Mesenchymal stem cell (in vitro differentiated cells and primary cell): Measurements from ENCODE around the gene C5orf52.

Experiments
- DNase-seq: peaks from one replicate; pipeline ENCODE4 v3.0.0-alpha.2; 2013
- H2AFZ ChIP-seq: one replicate; pipeline ENCODE4 v1.6.1; 2013; ENCODE audit warnings: low read depth, mild to moderate bottlenecking, control low read depth, inconsistent platforms, low read length, moderate library complexity
- H2AK5ac ChIP-seq: 2 replicates; pipeline ENCODE4 v1.6.1; 2013; ENCODE audit warnings: low read length, moderate library complexity, mild to moderate bottlenecking, inconsistent platforms; ENCODE audit not compliant: severe bottlenecking
- H2BK120ac ChIP-seq: one replicate; pipeline ENCODE4 v1.6.1; 2013; ENCODE audit warnings: low read depth, mild to moderate bottlenecking, inconsistent platforms, low read length, moderate library complexity
- H2BK12ac ChIP-seq, 2 experiments: one replicate each; pipeline ENCODE4 v1.6.1; 2013; ENCODE audit warnings: inconsistent platforms in 2 of 2, low read length in 2 of 2, mild to moderate bottlenecking in 2 of 2, moderate library complexity in 2 of 2, control low read depth in 1 of 2
- H2BK15ac ChIP-seq: one replicate; pipeline ENCODE4 v1.6.1; 2013; ENCODE audit warnings: mild to moderate bottlenecking, low read depth, inconsistent platforms; ENCODE audit not compliant: poor library complexity, severe bottlenecking
- H2BK5ac ChIP-seq: 2 replicates; pipeline ENCODE4 v1.6.1; 2013; ENCODE audit warnings: low read depth, mild to moderate bottlenecking, low read length, control low read depth, inconsistent platforms; ENCODE audit not compliant: poor library complexity, severe bottlenecking
- H3K14ac ChIP-seq, 2 experiments: one replicate each; pipeline ENCODE4 v1.6.1; 2013; ENCODE audit warnings: inconsistent platforms in 2 of 2, low read length in 2 of 2, control low read depth in 1 of 2, mild to moderate bottlenecking in 1 of 2, moderate library complexity in 1 of 2
- H3K18ac ChIP-seq, 2 experiments: one replicate each; pipeline ENCODE4 v1.6.1; 2013; ENCODE audit warnings: inconsistent platforms in 2 of 2, low read length in 2 of 2, control low read depth in 1 of 2, low read depth in 1 of 2, mild to moderate bottlenecking in 1 of 2
- H3K23ac ChIP-seq, 2 experiments: one replicate each; pipeline ENCODE4 v1.6.1; 2013; ENCODE audit warnings: inconsistent platforms in 2 of 2, low read length in 2 of 2, mild to moderate bottlenecking in 2 of 2, moderate library complexity in 2 of 2, control low read depth in 1 of 2
- H3K27ac ChIP-seq: 2 replicates; pipeline ENCODE4 v1.5.1; 2013; ENCODE audit warnings: mild to moderate bottlenecking, moderate library complexity, low read length, control low read depth, inconsistent platforms; ENCODE audit not compliant: poor library complexity, severe bottlenecking
- H3K27me3 ChIP-seq, 2 experiments: 2 replicates each; pipeline versions ENCODE4 v1.6.1 to v1.7.0; 2013; ENCODE audit warnings: low read length in 2 of 2, mild to moderate bottlenecking in 2 of 2, moderate library complexity in 2 of 2, control low read depth in 1 of 2, inconsistent platforms in 1 of 2; ENCODE audit not compliant: control insufficient read depth in 1 of 2, insufficient read depth in 1 of 2
- H3K36me3 ChIP-seq, 2 experiments: 2 replicates each; pipeline versions ENCODE4 v1.6.1 to v1.7.0; 2013; ENCODE audit warnings: low read length in 2 of 2, control low read depth in 1 of 2, inconsistent platforms in 1 of 2, low read depth in 1 of 2, mild to moderate bottlenecking in 1 of 2; ENCODE audit not compliant: insufficient read depth in 2 of 2, control insufficient read depth in 1 of 2
- H3K4ac ChIP-seq, 2 experiments: one replicate each; pipeline ENCODE4 v1.6.1; 2013; ENCODE audit warnings: inconsistent platforms in 2 of 2, low read length in 2 of 2, mild to moderate bottlenecking in 2 of 2, moderate library complexity in 2 of 2, control low read depth in 1 of 2, low read depth in 1 of 2
- H3K4me1 ChIP-seq: 2 replicates; pipeline ENCODE4 v1.6.1; 2013; ENCODE audit warnings: low read depth, low read length, control low read depth; ENCODE audit not compliant: control insufficient read depth, insufficient read depth
- H3K4me2 ChIP-seq: 2 replicates; pipeline ENCODE4 v1.6.1; 2013; ENCODE audit warnings: low read length, mild to moderate bottlenecking, inconsistent platforms; ENCODE audit not compliant: poor library complexity, severe bottlenecking
- H3K4me3 ChIP-seq, 2 experiments: 2 replicates each; pipeline versions ENCODE4 v1.5.1 to v1.7.0; 2013; ENCODE audit warnings: low read length in 2 of 2, mild to moderate bottlenecking in 2 of 2, control low read depth in 1 of 2, low read depth in 1 of 2; ENCODE audit not compliant: insufficient read depth in 1 of 2
- H3K79me1 ChIP-seq: replicated peaks from 2 replicates; pipeline ENCODE4 v1.6.1; 2013; ENCODE audit warnings: mild to moderate bottlenecking, control low read depth, low read length, inconsistent platforms; ENCODE audit not compliant: poor library complexity, severe bottlenecking
- H3K9ac ChIP-seq: 2 replicates; pipeline ENCODE4 v1.7.0; 2013; ENCODE audit warnings: mild to moderate bottlenecking, low read length, moderate library complexity
- H3K9me3 ChIP-seq: 2 replicates; pipeline ENCODE4 v1.7.0; 2013; ENCODE audit warnings: mild to moderate bottlenecking, low read length; ENCODE audit not compliant: control insufficient read depth
- H4K8ac ChIP-seq: one replicate; pipeline ENCODE4 v1.6.1; 2013; ENCODE audit warnings: inconsistent platforms, mild to moderate bottlenecking, low read length, moderate library complexity
- H4K91ac ChIP-seq: one replicate; pipeline ENCODE4 v1.6.1; 2013; ENCODE audit warnings: mild to moderate bottlenecking, low read length, inconsistent platforms
- WGBS: methylation state at CpG from one replicate; pipeline ENCODE4 v1.1.7; 2013; ENCODE audit warnings: mixed read lengths; 5-methylcytosine and 5-hydroxymethylcytosine counted together

C5orf52 gene

GRCh38 chr5:157640406-157641066, 30.8 kb upstream of the C5orf52 start:
- no peak overlapping the region for H2BK5ac ChIP-seq

DNA sequence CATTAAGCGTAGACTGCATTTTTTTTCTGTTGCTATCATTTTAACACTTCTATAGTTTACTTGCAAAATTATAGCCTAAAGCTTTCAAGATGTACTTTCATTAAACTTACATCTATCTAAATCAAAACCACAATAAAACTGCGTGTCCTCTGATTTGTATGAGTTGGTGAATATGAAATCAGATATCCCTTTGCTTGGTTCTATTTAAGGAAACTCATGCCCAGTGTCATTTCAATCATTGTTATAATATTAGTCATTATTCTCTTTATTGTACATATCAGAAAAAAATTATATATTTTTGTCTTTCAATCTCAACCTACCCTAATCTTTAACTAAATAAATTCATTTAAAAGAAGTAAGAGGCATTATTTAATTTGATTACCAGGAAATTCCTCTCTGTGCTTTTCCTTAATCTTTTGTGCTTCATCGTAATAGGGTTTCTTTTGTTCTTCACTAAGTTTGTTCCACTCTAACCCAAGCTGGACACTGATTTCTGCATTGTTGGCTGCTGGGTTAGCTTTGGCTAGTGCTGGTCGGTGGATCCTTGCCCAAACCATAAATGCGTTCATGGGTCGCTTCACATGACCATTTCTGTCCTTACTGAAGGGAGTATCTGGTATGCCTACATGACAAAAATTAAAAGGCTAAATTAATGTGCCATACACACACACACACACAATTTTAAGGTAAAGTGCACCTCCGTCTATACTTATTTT, 22.9 kb upstream of the C5orf52 start:
- Histone ChIP-seq H2BK15ac (no peak overlapping the region), H2BK120ac (no peak overlapping the region), H3K4me1 (peaks cover 8% of the 10 kb centered on the region), H3K79me1 (no peaks in the 10 kb centered on the region), H2AK5ac (no peak overlapping the region), H3K14ac (no peak overlapping the region), H2AFZ (no peak overlapping the region), H3K4me2 (no peak overlapping the region), H3K9ac (no peak overlapping the region), H3K36me3 (no peaks in the 10 kb centered on the region), H3K23ac (no peak overlapping the region), H4K8ac (no peak overlapping the region), H2BK5ac (no peak overlapping the region), H3K4ac (peak overlapping the region in 1 of 2 experiments; percentile 37), H4K91ac (no peak overlapping the region), H3K27ac (no peak overlapping the region), H3K18ac (no peak overlapping the region), H3K9me3 (peaks cover 9% of the 10 kb centered on the region), H3K27me3 (no peaks in the 10 kb centered on the region), H2BK12ac (no peak overlapping the region), H3K4me3 (no peak overlapping the region)
- no peak for DNase-seq
- 96% methylated on average over 5 of the region's 7 CpGs for WGBS

More at GRCh38 chr5:157640406-157641066, 30.8 kb upstream of the C5orf52 start:
- H2AFZ ChIP-seq = no peak overlapping the region
- no peak overlapping the region for H3K14ac ChIP-seq
- no peak overlapping the region for H2BK120ac ChIP-seq
- H3K4ac ChIP-seq = no peak overlapping the region
- H3K9ac ChIP-seq = no peak overlapping the region
- H3K79me1 ChIP-seq = no peaks in the 10 kb centered on the region
- H3K27ac ChIP-seq = no peak overlapping the region
- H3K4me2 ChIP-seq = no peak overlapping the region
- no peak overlapping the region for H2BK12ac ChIP-seq
- H3K4me3 ChIP-seq = no peak overlapping the region
- no peaks in the 10 kb centered on the region for H3K4me1 ChIP-seq
- no peak overlapping the region for H4K8ac ChIP-seq
- H3K18ac ChIP-seq = no peak overlapping the region
- no peaks in the 10 kb centered on the region for H3K27me3 ChIP-seq
- no peak for DNase-seq
- WGBS = 89% methylated on average over 9 of the region's 9 CpGs
- H3K23ac ChIP-seq = no peak overlapping the region
- no peak overlapping the region for H2AK5ac ChIP-seq
- H3K36me3 ChIP-seq = no peaks in the 10 kb centered on the region
- no peak overlapping the region for H4K91ac ChIP-seq
- H3K9me3 ChIP-seq = no peaks in the 10 kb centered on the region
- no peak overlapping the region for H2BK15ac ChIP-seq

DNA sequence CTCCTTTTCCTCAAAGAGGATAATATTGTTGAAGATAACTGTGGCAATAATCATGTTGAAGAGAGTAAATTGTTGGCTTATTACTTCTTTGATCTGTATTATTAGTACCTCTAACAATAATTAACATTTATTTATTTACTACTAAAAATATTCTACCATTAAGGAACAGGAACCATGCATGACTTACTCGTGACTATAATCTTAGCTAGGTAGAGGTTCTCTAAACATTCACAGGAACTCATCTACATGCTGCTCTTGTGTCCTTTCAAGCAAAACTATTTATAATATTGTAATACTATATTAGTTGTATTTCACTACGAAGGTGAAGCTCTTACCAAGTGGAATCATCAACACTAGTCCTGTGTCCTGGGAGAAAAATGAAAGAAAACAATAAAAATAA, 22.2 kb upstream of the C5orf52 start:
- no peak overlapping the region for H2BK120ac ChIP-seq
- H3K27ac ChIP-seq = no peak overlapping the region
- H3K27me3 ChIP-seq = no peaks in the 10 kb centered on the region
- no peak for DNase-seq
- H4K8ac ChIP-seq = no peak overlapping the region
- H4K91ac ChIP-seq = no peak overlapping the region
- H3K36me3 ChIP-seq = no peaks in the 10 kb centered on the region
- H3K4me2 ChIP-seq = no peak overlapping the region
- H2BK12ac ChIP-seq = no peak overlapping the region
- H2AK5ac ChIP-seq = no peak overlapping the region
- H2BK5ac ChIP-seq = no peak overlapping the region
- H3K14ac ChIP-seq = no peak overlapping the region
- peaks cover 8% of the 10 kb centered on the region for H3K4me1 ChIP-seq
- no peak overlapping the region for H2BK15ac ChIP-seq
- no peak overlapping the region for H3K18ac ChIP-seq
- H2AFZ ChIP-seq = no peak overlapping the region
- peaks cover 10% of the 10 kb centered on the region for H3K9me3 ChIP-seq
- no peak overlapping the region for H3K4me3 ChIP-seq
- no peak overlapping the region for H3K23ac ChIP-seq
- H3K9ac ChIP-seq = no peak overlapping the region
- no peaks in the 10 kb centered on the region for H3K79me1 ChIP-seq
- 88% methylated on average over 1 of the region's 2 CpGs for WGBS
- no peak overlapping the region for H3K4ac ChIP-seq

- Histone ChIP-seq H3K27me3 (no peaks in the 10 kb centered on the region), H3K4me3 (no peak overlapping the region), H2BK15ac (no peak overlapping the region), H4K8ac (no peak overlapping the region), H2AK5ac (no peak overlapping the region), H4K91ac (no peak overlapping the region), H3K4me2 (no peak overlapping the region), H3K4me1 (peaks cover 8% of the 10 kb centered on the region), H2AFZ (peak overlapping the region; percentile 87), H3K9me3 (peaks cover 19% of the 10 kb centered on the region), H3K23ac (no peak overlapping the region), H3K14ac (no peak overlapping the region), H3K4ac (no peak overlapping the region), H3K18ac (no peak overlapping the region), H3K79me1 (no peaks in the 10 kb centered on the region), H3K27ac (no peak overlapping the region), H3K9ac (no peak overlapping the region), H2BK12ac (no peak overlapping the region), H2BK120ac (no peak overlapping the region), H3K36me3 (no peaks in the 10 kb centered on the region), H2BK5ac (no peak overlapping the region)
- 79% methylated on average over 33 of the region's 33 CpGs for WGBS
- DNase-seq = no peak
Observed at GRCh38 chr5:157650991-157651611, 20.2 kb upstream of the C5orf52 start.
